ENCODE data around the gene MICA. TPM values are rescaled to one million over a fixed set of nuclear protein-coding genes. Genes with fewer than 3 reads are reported as not detected.
"Not testable (repeated sequence)": the region's sequence is repeated elsewhere in the genome, so short reads cannot be mapped to it uniquely, and the experiment has no call there.

MICA gene
- total RNA-seq, 4 donors from 2014 or later: 18.9 to 35.4 (median 22.3) TPM

DNA sequence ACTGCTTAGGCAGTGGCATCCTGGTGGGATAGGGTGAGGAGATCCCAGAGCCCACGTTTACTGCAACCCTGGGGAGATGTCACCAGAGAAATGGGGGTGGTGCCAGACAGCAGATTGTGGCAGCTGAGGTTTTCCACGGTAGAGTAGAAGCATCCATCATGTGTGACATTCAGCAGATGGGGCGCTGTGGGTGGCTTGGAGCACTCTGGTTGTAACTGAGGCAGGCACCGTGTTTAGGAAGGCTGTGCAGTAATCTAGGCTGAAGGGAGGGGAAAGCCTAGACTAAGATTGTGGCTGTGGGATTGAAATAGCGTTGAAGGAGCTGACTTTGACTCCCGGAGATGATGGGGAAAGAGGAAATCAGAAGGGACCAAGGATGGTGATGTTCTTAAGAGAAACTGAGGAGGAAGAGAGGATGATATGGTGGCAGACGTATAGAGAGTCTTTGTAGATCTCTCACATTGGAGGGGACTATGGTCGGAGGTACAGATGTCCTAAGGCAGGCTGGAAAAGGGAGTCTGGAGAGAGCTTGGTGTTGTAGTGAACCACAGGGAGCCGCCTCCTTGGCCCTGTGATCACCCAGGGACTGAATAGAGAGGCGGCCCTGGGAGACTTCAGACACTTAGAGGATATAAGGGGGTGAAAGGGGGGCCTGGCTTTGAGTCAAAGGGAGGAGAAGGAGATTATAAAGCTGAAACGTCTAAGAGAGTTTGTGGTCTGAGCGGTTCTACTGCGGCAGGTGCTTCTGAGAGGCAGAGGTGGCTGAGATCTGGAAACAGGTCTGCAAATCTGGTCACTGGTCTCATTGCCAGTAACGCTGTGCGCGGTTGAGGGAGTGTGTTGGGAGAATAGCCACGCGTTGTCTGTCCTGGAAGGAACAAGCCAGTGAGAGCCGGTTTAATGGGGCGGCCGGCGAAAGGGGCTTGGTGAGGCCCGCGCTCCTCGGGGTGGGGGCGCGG is 792 bp upstream of the MICA start:
- peaks cover 55 to 77% (median 73%) of the 10 kb centered on the region in 4 donors for H3K4me1 ChIP-seq
- no peaks in the 10 kb centered on the region for H3K9me3 ChIP-seq
- H3K4me3 ChIP-seq: peak overlapping the region; percentile 56 to 87 (median 78)
- intact Hi-C loops (cut with DNase I): no loop called here
- TF ChIP-seq, protein P1, sequence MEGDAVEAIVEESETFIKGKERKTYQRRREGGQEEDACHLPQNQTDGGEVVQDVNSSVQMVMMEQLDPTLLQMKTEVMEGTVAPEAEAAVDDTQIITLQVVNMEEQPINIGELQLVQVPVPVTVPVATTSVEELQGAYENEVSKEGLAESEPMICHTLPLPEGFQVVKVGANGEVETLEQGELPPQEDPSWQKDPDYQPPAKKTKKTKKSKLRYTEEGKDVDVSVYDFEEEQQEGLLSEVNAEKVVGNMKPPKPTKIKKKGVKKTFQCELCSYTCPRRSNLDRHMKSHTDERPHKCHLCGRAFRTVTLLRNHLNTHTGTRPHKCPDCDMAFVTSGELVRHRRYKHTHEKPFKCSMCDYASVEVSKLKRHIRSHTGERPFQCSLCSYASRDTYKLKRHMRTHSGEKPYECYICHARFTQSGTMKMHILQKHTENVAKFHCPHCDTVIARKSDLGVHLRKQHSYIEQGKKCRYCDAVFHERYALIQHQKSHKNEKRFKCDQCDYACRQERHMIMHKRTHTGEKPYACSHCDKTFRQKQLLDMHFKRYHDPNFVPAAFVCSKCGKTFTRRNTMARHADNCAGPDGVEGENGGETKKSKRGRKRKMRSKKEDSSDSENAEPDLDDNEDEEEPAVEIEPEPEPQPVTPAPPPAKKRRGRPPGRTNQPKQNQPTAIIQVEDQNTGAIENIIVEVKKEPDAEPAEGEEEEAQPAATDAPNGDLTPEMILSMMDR (IDR thresholded peaks at IDR 0.05): no peak
- no peak for TF ChIP-seq EP300 (IDR thresholded peaks at IDR 0.05)
- no peak for TF ChIP-seq POLR2A (IDR thresholded peaks at IDR 0.05; ENCODE audit: low read depth)
- TF ChIP-seq POLR2AphosphoS5 (IDR thresholded peaks at IDR 0.05): no peak
- DNase-seq (ENCODE audit: extremely low spot score): no peak
- WGBS: 10% methylated on average over 26 of the region's 27 CpGs
- no peaks in the 10 kb centered on the region for H3K27me3 ChIP-seq
- H3K36me3 ChIP-seq: no peaks in the 10 kb centered on the region
- H3K27ac ChIP-seq (replicated peaks in 1 of 4): peak overlapping the region; percentile 94 to 98 (median 96)

DNA sequence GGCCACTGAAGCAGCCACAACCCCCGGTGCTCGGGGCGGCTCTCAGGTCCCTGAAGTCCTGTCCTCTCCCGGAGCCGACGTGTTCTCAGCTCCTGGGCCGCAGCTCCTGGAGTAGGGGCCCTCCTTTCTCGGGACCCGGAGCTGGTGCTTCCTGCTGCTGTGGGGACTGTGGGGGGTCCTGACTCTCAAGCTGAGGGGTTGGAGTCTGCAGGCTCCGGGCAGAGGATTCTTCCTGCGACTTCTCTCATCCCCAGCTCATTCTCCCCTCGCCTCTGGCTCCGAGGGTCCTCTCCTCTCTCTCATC is 618 bp downstream of the MICA start:
- intact Hi-C loops (cut with DNase I): not testable (repeated sequence)

GRCh38 chr6:31405996-31406395 is 2.6 kb downstream of the MICA start:
- TF ChIP-seq, protein P1 (IDR thresholded peaks at IDR 0.05): no peak
- TF ChIP-seq POLR2A (IDR thresholded peaks at IDR 0.05; ENCODE audit: low read depth) (no peak), POLR2AphosphoS5 (IDR thresholded peaks at IDR 0.05) (no peak), EP300 (IDR thresholded peaks at IDR 0.05) (no peak)
- 72% methylated on average over 5 of the region's 5 CpGs for WGBS
- Histone ChIP-seq H3K36me3 (peaks cover 1 to 7% (median 5%) of the 10 kb centered on the region in 4 donors), H3K4me1 (peaks cover 52 to 94% (median 86%) of the 10 kb centered on the region in 4 donors), H3K27me3 (no peaks in the 10 kb centered on the region), H3K4me3 (no peak overlapping the region), H3K27ac (replicated peaks in 1 of 4) (no peak overlapping the region), H3K9me3 (no peaks in the 10 kb centered on the region)
- DNase-seq (ENCODE audit: extremely low spot score): no peak
- intact Hi-C loops (cut with DNase I): no loop called here

More for the DNA sequence above, 618 bp downstream of the MICA start:
- H3K36me3 ChIP-seq; H3K9me3 ChIP-seq; DNase-seq (ENCODE audit: extremely low spot score); H3K27me3 ChIP-seq: not testable (repeated sequence)
- Histone ChIP-seq H3K4me1 (peaks cover 53 to 77% (median 73%) of the 10 kb centered on the region in 4 donors), H3K4me3 (peak overlapping the region; percentile 56 to 87 (median 78)), H3K27ac (replicated peaks in 1 of 4) (peak overlapping the region; percentile 94 to 98 (median 96))
- WGBS: 11% methylated on average over 5 of the region's 13 CpGs

DNA sequence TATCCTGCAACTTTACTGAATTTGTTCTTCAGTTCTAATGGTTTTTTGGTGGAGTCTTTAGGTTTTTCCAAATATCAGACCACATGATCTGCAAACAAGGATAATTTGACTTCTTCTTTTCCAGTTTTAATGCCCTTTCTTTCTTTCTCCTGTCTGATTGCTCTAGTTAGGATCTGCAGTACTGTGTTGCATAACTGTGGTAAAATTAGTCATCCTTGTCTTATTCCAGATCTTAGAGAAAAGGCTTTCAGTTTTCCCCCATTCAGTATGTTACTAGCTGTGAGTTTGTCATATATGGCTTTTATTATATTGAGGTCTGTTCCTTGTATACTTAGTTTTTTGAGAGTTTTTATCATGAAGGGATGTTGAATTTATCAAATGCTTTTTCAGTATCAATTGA is 4.3 kb downstream of the MICA start:
- intact Hi-C loops (cut with DNase I): no loop called here
- H3K4me3 ChIP-seq: no peak overlapping the region
- peaks cover 17 to 24% (median 22%) of the 10 kb centered on the region in 4 donors for H3K36me3 ChIP-seq
- H3K27ac ChIP-seq (replicated peaks in 1 of 4): peak overlapping the region in 1 of 4 donors; percentile 44
- no peaks in the 10 kb centered on the region for H3K9me3 ChIP-seq
- no peak for DNase-seq (ENCODE audit: extremely low spot score)
- H3K4me1 ChIP-seq: peaks cover 41 to 86% (median 79%) of the 10 kb centered on the region in 4 donors
- no peak for TF ChIP-seq POLR2A (IDR thresholded peaks at IDR 0.05; ENCODE audit: low read depth)
- no peak for TF ChIP-seq POLR2AphosphoS5 (IDR thresholded peaks at IDR 0.05)
- TF ChIP-seq EP300 (IDR thresholded peaks at IDR 0.05): no peak
- TF ChIP-seq, protein P1 (IDR thresholded peaks at IDR 0.05): no peak
- H3K27me3 ChIP-seq: no peaks in the 10 kb centered on the region

GRCh38 chr6:31412506-31412905 is 9.1 kb downstream of the MICA start:
- Histone ChIP-seq H3K36me3 (peaks cover 44 to 70% (median 65%) of the 10 kb centered on the region in 4 donors), H3K9me3 (no peaks in the 10 kb centered on the region), H3K4me1 (peaks cover 12 to 42% (median 40%) of the 10 kb centered on the region in 4 donors), H3K4me3 (no peak overlapping the region), H3K27ac (replicated peaks in 1 of 4) (no peak overlapping the region), H3K27me3 (no peaks in the 10 kb centered on the region)
- intact Hi-C loops (cut with DNase I): no loop called here
- no peak for TF ChIP-seq EP300 (IDR thresholded peaks at IDR 0.05)
- TF ChIP-seq, protein P1 (IDR thresholded peaks at IDR 0.05): no peak
- no peak for TF ChIP-seq POLR2A (IDR thresholded peaks at IDR 0.05; ENCODE audit: low read depth)
- no peak for TF ChIP-seq POLR2AphosphoS5 (IDR thresholded peaks at IDR 0.05)
- DNase-seq (ENCODE audit: extremely low spot score): peak; percentile 45
- WGBS: 90% methylated on average over 8 of the region's 8 CpGs

- H3K9me3 ChIP-seq; H3K27ac ChIP-seq (replicated peaks in 1 of 4); intact Hi-C loops (cut with DNase I); H3K27me3 ChIP-seq; H3K4me3 ChIP-seq: not testable (repeated sequence)
- Histone ChIP-seq H3K36me3 (peaks cover 44 to 77% (median 67%) of the 10 kb centered on the region in 4 donors), H3K4me1 (peaks cover 0 to 25% (median 23%) of the 10 kb centered on the region in 4 donors)
- peak; percentile 84 for DNase-seq (ENCODE audit: extremely low spot score)
- 40% methylated on average over 1 of the region's 7 CpGs for WGBS
These were observed 10.9 kb downstream of the MICA start for GRCh38 chr6:31414148-31414770.
